Left lung (tissue), 10 donors: ENCODE measurements around the gene TRRAP. TPM values are rescaled to one million over a fixed set of nuclear protein-coding genes. Genes with fewer than 3 reads are reported as not detected.

ENCODE experiments used
- ATAC-seq: fragments of 200-7000 bp; cut with Tn5 transposase; one replicate; pipeline ENCODE4 v1.9.1; 2020; ENCODE audit warnings: moderate library complexity
- DNase-seq, 4 donors: peaks; one replicate each; pipeline ENCODE4 v3.0.0-alpha.2; 2013 to 2020
- H3K27ac ChIP-seq, 2 donors: fragments of 200-600 bp; sonication (generic) in 1 of 2; one replicate each; pipeline versions ENCODE4 v1.5.0 to v1.8.0; 2020 to 2021
- H3K27me3 ChIP-seq, 2 donors: fragments of 200-600 bp; sonication (generic) in 1 of 2; one replicate each; pipeline versions ENCODE4 v1.5.0 to v1.8.0; 2020 to 2021
- H3K36me3 ChIP-seq, 2 donors: fragments of 200-600 bp; sonication (generic) in 1 of 2; one replicate each; pipeline versions ENCODE4 v1.5.0 to v1.8.0; 2020 to 2021
- H3K4me1 ChIP-seq, 2 donors: fragments of 200-600 bp; one replicate each; pipeline ENCODE4 v1.8.0; 2021
- H3K4me3 ChIP-seq, 2 donors: fragments of 200-600 bp; sonication (generic) in 1 of 2; one replicate each; pipeline versions ENCODE4 v1.5.0 to v1.8.0; 2020 to 2021; ENCODE audit warnings: mild to moderate bottlenecking in 1 of 2
- H3K9me3 ChIP-seq, 2 donors: fragments of 200-600 bp; sonication (generic) in 1 of 2; one replicate each; pipeline versions ENCODE4 v1.5.0 to v1.8.0; 2020 to 2021
- intact Hi-C, 2 donors: fragments of 100-400 bp; cut with DNase I; formaldehyde crosslinking; loops; one replicate each; pipeline versions ENCODE4 v1.11.2 to v1.14.2; 2022
- polyA plus RNA-seq, 6 donors: library from polyadenylated mRNA; unstranded; fragments of 120-200 nt; gene quantifications; one replicate each; pipeline ENCODE4 v1.2.1, GENCODE V29; 2013; ENCODE audit not compliant: insufficient read length in 6 of 6
- total RNA-seq, 2 donors: library from RNA; stranded (reverse); fragmentation: NEBNext Ultra II Directional; extraction: Animal tissue kit (Norgen Biotek cat#: 25700); gene quantifications; one replicate each; pipeline ENCODE4 v1.2.1, GENCODE V29; 2021
- TF ChIP-seq, protein P1 (sequence below), 2 donors: fragments of 200-600 bp; sonication (generic) in 1 of 2; IDR thresholded peaks; one replicate each; pipeline versions ENCODE4 v1.5.0 to v1.8.0; 2021; ENCODE audit warnings: antibody characterized with exemption in 2 of 2
- donor health status: DM: no; HTN: yes; CAD: no.
- donor health status: DM: no; HTN: no; CAD: no.

Gene TRRAP
- total and polyA plus RNA-seq, 8 donors, result 32.5 to 40.5 (median 38.2) TPM

GRCh38 chr7:98992076-98992475, 113.7 kb downstream of the TRRAP start:
- DNase-seq (no peak), ATAC-seq (no peak)
- intact Hi-C loops, result no loop called here
- H3K36me3 ChIP-seq, result peaks cover 0 to 100% of the 10 kb centered on the region in 2 donors
- H3K4me1 ChIP-seq, result no peaks in the 10 kb centered on the region
- TF ChIP-seq, protein P1, sequence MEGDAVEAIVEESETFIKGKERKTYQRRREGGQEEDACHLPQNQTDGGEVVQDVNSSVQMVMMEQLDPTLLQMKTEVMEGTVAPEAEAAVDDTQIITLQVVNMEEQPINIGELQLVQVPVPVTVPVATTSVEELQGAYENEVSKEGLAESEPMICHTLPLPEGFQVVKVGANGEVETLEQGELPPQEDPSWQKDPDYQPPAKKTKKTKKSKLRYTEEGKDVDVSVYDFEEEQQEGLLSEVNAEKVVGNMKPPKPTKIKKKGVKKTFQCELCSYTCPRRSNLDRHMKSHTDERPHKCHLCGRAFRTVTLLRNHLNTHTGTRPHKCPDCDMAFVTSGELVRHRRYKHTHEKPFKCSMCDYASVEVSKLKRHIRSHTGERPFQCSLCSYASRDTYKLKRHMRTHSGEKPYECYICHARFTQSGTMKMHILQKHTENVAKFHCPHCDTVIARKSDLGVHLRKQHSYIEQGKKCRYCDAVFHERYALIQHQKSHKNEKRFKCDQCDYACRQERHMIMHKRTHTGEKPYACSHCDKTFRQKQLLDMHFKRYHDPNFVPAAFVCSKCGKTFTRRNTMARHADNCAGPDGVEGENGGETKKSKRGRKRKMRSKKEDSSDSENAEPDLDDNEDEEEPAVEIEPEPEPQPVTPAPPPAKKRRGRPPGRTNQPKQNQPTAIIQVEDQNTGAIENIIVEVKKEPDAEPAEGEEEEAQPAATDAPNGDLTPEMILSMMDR (IDR thresholded peaks at IDR 0.05), result no peak
- no peak overlapping the region for H3K27ac ChIP-seq
- H3K27me3 ChIP-seq, result no peaks in the 10 kb centered on the region
- H3K9me3 ChIP-seq, result no peaks in the 10 kb centered on the region
- H3K4me3 ChIP-seq, result no peak overlapping the region

- ATAC-seq (no peak), DNase-seq (peak in 1 of 4 donors; percentile 12)
- Histone ChIP-seq H3K36me3 (peaks cover 0 to 93% of the 10 kb centered on the region in 2 donors), H3K27me3 (no peaks in the 10 kb centered on the region), H3K27ac (no peak overlapping the region), H3K9me3 (no peaks in the 10 kb centered on the region), H3K4me3 (no peak overlapping the region), H3K4me1 (no peaks in the 10 kb centered on the region)
- TF ChIP-seq, protein P1 (IDR thresholded peaks at IDR 0.05), result no peak
- intact Hi-C loops, result no loop called here
These were observed 114.9 kb downstream of the TRRAP start for GRCh38 chr7:98993024-98993897.

- no peaks in the 10 kb centered on the region for H3K4me1 ChIP-seq
- TF ChIP-seq, protein P1 (IDR thresholded peaks at IDR 0.05), result no peak
- peak in 1 of 4 donors; percentile 34 for DNase-seq
- no peaks in the 10 kb centered on the region for H3K9me3 ChIP-seq
- peaks cover 0 to 93% of the 10 kb centered on the region in 2 donors for H3K36me3 ChIP-seq
- intact Hi-C loops, result no loop called here
- no peak overlapping the region for H3K4me3 ChIP-seq
- H3K27ac ChIP-seq, result no peak overlapping the region
- no peak for ATAC-seq
- H3K27me3 ChIP-seq, result no peaks in the 10 kb centered on the region
These were observed 116.0 kb downstream of the TRRAP start for GRCh38 chr7:98994046-98994944.

GRCh38 chr7:98995111-98995510, 116.8 kb downstream of the TRRAP start:
- Histone ChIP-seq H3K4me3 (no peak overlapping the region), H3K27ac (no peak overlapping the region), H3K36me3 (peaks cover 0 to 93% of the 10 kb centered on the region in 2 donors), H3K27me3 (no peaks in the 10 kb centered on the region), H3K4me1 (no peaks in the 10 kb centered on the region), H3K9me3 (no peaks in the 10 kb centered on the region)
- no peak for ATAC-seq
- intact Hi-C loops, result no loop called here
- no peak for DNase-seq
- TF ChIP-seq, protein P1 (IDR thresholded peaks at IDR 0.05), result no peak
